ENCODE results near the gene CCDC149.

DNA sequence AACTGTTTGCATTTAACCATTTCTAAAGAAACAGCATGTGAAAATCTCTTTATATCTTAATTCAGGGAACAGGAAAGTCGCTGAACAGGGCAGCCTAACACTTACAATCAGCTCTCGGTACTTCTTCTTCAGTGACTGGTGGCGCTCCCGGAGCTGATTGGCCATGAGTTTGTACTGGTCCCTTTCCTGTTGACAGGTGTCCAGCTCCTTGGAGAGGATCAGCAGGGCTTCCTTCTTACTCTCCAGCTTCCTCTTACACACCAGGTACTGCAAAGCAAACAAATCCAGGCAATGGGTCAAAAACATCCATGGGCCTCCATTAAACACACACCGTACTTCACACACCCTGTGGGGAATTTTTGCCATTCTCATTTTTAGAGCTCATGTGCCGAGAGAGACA is 36.4 kb downstream of the CCDC149 start:
- TF ChIP-seq, protein P1, sequence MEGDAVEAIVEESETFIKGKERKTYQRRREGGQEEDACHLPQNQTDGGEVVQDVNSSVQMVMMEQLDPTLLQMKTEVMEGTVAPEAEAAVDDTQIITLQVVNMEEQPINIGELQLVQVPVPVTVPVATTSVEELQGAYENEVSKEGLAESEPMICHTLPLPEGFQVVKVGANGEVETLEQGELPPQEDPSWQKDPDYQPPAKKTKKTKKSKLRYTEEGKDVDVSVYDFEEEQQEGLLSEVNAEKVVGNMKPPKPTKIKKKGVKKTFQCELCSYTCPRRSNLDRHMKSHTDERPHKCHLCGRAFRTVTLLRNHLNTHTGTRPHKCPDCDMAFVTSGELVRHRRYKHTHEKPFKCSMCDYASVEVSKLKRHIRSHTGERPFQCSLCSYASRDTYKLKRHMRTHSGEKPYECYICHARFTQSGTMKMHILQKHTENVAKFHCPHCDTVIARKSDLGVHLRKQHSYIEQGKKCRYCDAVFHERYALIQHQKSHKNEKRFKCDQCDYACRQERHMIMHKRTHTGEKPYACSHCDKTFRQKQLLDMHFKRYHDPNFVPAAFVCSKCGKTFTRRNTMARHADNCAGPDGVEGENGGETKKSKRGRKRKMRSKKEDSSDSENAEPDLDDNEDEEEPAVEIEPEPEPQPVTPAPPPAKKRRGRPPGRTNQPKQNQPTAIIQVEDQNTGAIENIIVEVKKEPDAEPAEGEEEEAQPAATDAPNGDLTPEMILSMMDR (IDR thresholded peaks at IDR 0.05; ENCODE audit: extremely low read depth in 1 of 2, insufficient read depth in 1 of 2, low read depth in 1 of 2, low read length in 2 of 2), result no peak
- no peak for TF ChIP-seq POLR2AphosphoS5 (IDR thresholded peaks at IDR 0.05; ENCODE audit: insufficient read depth, low read depth, low read length)
- TF ChIP-seq EZH2 (IDR thresholded peaks at IDR 0.05; ENCODE audit: borderline replicate concordance, low read depth, low read length, severe bottlenecking), result no peak
- no peak for TF ChIP-seq POLR2A (IDR thresholded peaks at IDR 0.05; ENCODE audit: low read depth, low read length)
- TF ChIP-seq, protein P2, sequence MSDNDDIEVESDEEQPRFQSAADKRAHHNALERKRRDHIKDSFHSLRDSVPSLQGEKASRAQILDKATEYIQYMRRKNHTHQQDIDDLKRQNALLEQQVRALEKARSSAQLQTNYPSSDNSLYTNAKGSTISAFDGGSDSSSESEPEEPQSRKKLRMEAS (IDR thresholded peaks at IDR 0.05; ENCODE audit: insufficient read depth, insufficient read length), result no peak
- no peak for TF ChIP-seq FOS (IDR thresholded peaks at IDR 0.05; ENCODE audit: borderline replicate concordance, insufficient read depth, low read length)
- TF ChIP-seq JUN (IDR thresholded peaks at IDR 0.05; ENCODE audit: borderline replicate concordance, insufficient read depth, insufficient read length, low read depth), result no peak

All from endothelial cell of umbilical vein (primary cell).